Measurements from ENCODE around the gene ANKRA2. TPM values are rescaled to one million over a fixed set of nuclear protein-coding genes. Genes with fewer than 3 reads are reported as not detected.
A peak's percentile ranks its signal among the peaks of the same experiment; 100 is the strongest.

Gene ANKRA2
- total and polyA plus RNA-seq, 12 donors = 14.3 to 54.2 (median 27.6) TPM

DNA sequence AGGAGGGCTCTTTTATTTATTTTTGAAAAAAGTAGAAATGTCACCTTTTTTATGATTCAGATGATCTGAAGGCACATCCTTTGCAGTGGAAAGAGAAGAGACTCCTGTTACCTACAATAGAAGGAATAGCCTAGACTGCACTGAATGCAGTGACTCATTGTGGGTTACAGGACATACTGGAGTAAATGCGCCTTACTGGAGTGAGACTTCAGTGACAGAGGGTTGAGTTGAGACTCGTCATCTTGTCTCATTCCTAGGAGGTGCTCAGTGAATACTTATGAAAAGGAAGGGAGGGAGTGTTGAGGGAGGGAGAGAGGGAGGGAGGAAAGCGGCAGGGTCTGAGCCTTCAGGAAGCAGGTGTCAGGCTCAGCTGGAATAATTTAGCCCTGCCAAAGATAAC, 25.2 kb downstream of the ANKRA2 start:
- intact Hi-C loops (cut with DNase I) = loop anchor here in 1 of 2 donors (10.0 kb wide), 1 partner anchor 315 kb away; no protein-coding TSS in a partner anchor
- Histone ChIP-seq H3K36me3 (replicated peaks in 1 of 2) (no peaks in the 10 kb centered on the region), H3K27me3 (no peaks in the 10 kb centered on the region), H3K9me3 (replicated peaks in 1 of 3) (no peaks in the 10 kb centered on the region), H3K4me3 (no peak overlapping the region), H3K4me1 (replicated peaks in 1 of 2) (peaks cover 0 to 8% of the 10 kb centered on the region in 2 donors), H3K27ac (no peak overlapping the region)
- peak in 2 of 7 donors; percentile 38 to 43 for DNase-seq
- WGBS, 4 donors = 25 to 66% (median 40%) methylated on average over 3 of the region's 3 CpGs
- TF ChIP-seq, protein P1, sequence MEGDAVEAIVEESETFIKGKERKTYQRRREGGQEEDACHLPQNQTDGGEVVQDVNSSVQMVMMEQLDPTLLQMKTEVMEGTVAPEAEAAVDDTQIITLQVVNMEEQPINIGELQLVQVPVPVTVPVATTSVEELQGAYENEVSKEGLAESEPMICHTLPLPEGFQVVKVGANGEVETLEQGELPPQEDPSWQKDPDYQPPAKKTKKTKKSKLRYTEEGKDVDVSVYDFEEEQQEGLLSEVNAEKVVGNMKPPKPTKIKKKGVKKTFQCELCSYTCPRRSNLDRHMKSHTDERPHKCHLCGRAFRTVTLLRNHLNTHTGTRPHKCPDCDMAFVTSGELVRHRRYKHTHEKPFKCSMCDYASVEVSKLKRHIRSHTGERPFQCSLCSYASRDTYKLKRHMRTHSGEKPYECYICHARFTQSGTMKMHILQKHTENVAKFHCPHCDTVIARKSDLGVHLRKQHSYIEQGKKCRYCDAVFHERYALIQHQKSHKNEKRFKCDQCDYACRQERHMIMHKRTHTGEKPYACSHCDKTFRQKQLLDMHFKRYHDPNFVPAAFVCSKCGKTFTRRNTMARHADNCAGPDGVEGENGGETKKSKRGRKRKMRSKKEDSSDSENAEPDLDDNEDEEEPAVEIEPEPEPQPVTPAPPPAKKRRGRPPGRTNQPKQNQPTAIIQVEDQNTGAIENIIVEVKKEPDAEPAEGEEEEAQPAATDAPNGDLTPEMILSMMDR (IDR thresholded peaks at IDR 0.05) = no peak
- no peak for TF ChIP-seq POLR2A (IDR thresholded peaks at IDR 0.05)

DNA sequence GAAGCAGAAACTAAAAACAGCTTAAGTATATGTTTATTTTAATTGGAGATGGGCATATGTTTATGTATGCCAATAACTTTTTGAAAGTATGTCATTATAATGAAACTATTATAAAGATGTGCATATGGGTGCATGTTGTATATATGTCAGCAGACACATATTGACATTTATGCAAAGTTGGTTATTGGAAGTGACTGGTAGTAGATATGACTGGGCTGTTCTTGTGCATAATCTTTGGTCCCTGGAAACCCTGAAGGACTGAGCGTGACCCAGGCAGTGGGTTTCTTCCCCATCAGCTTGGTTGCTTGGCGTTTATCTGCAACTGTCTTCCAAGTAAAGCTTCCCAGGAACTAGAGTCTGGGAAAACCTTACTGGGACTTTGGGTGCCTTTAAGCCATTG, 25.7 kb downstream of the ANKRA2 start:
- H3K9me3 ChIP-seq (replicated peaks in 1 of 3) = no peaks in the 10 kb centered on the region
- no peaks in the 10 kb centered on the region for H3K36me3 ChIP-seq (replicated peaks in 1 of 2)
- WGBS, 4 donors = 61 to 92% (median 72%) methylated on average over 2 of the region's 2 CpGs
- no peak for TF ChIP-seq POLR2A (IDR thresholded peaks at IDR 0.05)
- TF ChIP-seq, protein P1 (IDR thresholded peaks at IDR 0.05) = no peak
- H3K4me3 ChIP-seq = no peak overlapping the region
- DNase-seq = no peak
- H3K27ac ChIP-seq = no peak overlapping the region
- H3K4me1 ChIP-seq (replicated peaks in 1 of 2) = peaks cover 0 to 6% of the 10 kb centered on the region in 2 donors
- no peaks in the 10 kb centered on the region for H3K27me3 ChIP-seq
- intact Hi-C loops (cut with DNase I) = loop anchor here in 1 of 2 donors (10.0 kb wide), 1 partner anchor 315 kb away; no protein-coding TSS in a partner anchor

DNA sequence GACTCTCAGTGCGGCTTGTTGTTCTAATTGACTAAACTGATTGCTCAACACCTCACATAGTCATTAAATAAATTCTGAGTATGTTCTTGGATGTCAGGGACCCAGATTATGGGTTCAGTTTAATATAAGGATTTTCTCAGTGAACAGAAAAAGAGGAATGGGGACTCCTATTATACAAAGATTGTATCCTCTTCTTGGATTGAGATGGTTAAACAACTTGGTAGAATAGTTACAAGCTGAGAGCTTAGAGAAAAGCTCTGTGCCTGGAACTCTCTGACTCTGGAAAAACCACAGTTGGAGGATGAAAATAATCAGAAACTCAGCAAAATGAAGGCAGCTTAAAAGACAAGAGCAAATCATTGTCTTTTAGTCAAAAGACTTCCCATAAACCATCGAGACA, 30.5 kb downstream of the ANKRA2 start:
- Histone ChIP-seq H3K27me3 (no peaks in the 10 kb centered on the region), H3K27ac (no peak overlapping the region), H3K4me1 (replicated peaks in 1 of 2) (no peaks in the 10 kb centered on the region), H3K4me3 (no peak overlapping the region), H3K9me3 (replicated peaks in 1 of 3) (no peaks in the 10 kb centered on the region), H3K36me3 (replicated peaks in 1 of 2) (no peaks in the 10 kb centered on the region)
- no peak for DNase-seq
- intact Hi-C loops (cut with DNase I) = no loop called here
- WGBS, 4 donors = 81 to 93% (median 88%) methylated on average over 2 of the region's 2 CpGs
- no peak for TF ChIP-seq POLR2A (IDR thresholded peaks at IDR 0.05)
- TF ChIP-seq, protein P1 (IDR thresholded peaks at IDR 0.05) = no peak

GRCh38 chr5:73534011-73534644, 31.3 kb downstream of the ANKRA2 start:
- no peaks in the 10 kb centered on the region for H3K4me1 ChIP-seq (replicated peaks in 1 of 2)
- no peaks in the 10 kb centered on the region for H3K36me3 ChIP-seq (replicated peaks in 1 of 2)
- no peaks in the 10 kb centered on the region for H3K27me3 ChIP-seq
- DNase-seq = peak in 3 of 7 donors; percentile 38 to 47 (median 39)
- no peaks in the 10 kb centered on the region for H3K9me3 ChIP-seq (replicated peaks in 1 of 3)
- intact Hi-C loops (cut with DNase I) = no loop called here
- TF ChIP-seq POLR2A (IDR thresholded peaks at IDR 0.05) = no peak
- TF ChIP-seq, protein P1 (IDR thresholded peaks at IDR 0.05) = no peak
- 74 to 77% (median 76%) methylated on average over 5 of the region's 5 CpGs for WGBS, 4 donors
- H3K27ac ChIP-seq = no peak overlapping the region
- no peak overlapping the region for H3K4me3 ChIP-seq
